ENCODE data around the gene DCTD. TPM values are rescaled to one million over a fixed set of nuclear protein-coding genes. Genes with fewer than 3 reads are reported as not detected.

The DCTD gene
- total and polyA plus RNA-seq, 10 of the 15 experiments (the other 5 are each of a cell fraction or from before 2014, with no cell fraction given), result 37.8 to 137 (median 92.1) TPM

DNA sequence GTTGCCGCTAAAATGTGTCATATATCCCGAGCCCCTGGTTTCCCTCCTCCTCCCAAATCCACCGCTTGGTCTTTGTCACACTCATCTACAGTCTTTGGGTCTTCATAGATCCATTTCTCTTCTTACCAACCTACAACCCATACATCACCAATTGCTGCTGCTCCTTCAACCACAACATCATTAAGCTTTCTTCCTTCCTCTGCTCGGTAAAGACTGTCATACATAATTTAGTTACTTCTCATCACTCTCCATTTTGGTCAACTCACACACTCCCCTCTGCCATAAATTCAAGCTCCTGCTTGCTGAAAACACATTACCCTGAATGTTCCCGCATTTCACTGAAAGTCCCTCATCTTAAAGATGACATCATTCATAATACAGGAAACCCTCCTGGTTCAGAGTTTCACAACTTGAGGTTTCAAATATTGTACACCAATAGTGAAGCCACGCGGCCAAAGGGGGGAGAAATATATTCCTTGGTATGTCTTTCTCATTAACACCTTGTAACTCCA lies 1.7 kb upstream of the DCTD start (continued):
- TF ChIP-seq, protein P1, sequence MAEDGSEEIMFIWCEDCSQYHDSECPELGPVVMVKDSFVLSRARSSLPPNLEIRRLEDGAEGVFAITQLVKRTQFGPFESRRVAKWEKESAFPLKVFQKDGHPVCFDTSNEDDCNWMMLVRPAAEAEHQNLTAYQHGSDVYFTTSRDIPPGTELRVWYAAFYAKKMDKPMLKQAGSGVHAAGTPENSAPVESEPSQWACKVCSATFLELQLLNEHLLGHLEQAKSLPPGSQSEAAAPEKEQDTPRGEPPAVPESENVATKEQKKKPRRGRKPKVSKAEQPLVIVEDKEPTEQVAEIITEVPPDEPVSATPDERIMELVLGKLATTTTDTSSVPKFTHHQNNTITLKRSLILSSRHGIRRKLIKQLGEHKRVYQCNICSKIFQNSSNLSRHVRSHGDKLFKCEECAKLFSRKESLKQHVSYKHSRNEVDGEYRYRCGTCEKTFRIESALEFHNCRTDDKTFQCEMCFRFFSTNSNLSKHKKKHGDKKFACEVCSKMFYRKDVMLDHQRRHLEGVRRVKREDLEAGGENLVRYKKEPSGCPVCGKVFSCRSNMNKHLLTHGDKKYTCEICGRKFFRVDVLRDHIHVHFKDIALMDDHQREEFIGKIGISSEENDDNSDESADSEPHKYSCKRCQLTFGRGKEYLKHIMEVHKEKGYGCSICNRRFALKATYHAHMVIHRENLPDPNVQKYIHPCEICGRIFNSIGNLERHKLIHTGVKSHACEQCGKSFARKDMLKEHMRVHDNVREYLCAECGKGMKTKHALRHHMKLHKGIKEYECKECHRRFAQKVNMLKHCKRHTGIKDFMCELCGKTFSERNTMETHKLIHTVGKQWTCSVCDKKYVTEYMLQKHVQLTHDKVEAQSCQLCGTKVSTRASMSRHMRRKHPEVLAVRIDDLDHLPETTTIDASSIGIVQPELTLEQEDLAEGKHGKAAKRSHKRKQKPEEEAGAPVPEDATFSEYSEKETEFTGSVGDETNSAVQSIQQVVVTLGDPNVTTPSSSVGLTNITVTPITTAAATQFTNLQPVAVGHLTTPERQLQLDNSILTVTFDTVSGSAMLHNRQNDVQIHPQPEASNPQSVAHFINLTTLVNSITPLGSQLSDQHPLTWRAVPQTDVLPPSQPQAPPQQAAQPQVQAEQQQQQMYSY (CRISPR knock-in tag; IDR thresholded peaks at IDR 0.05), result 0 out of 2 replicates have a peak, but pooled peaks have one; percentile 62
- TF ChIP-seq POLR2AphosphoS5 (IDR thresholded peaks at IDR 0.05; ENCODE audit: low read length) (no peak), JUNB (IDR thresholded peaks at IDR 0.05) (peak; percentile 61), FOXM1 (IDR thresholded peaks at IDR 0.05; ENCODE audit: low read depth, low read length) (peak; percentile 52; the same call in 1 of the 2 replicates), GATAD2B (conservative IDR thresholded peaks at IDR 0.05; ENCODE audit: low read depth) (no peak; the same call in 1 of the 2 replicates), ZBTB4 (CRISPR knock-in tag; IDR thresholded peaks at IDR 0.05) (0 out of 2 replicates have a peak, but pooled peaks have one; percentile 33), EED (IDR thresholded peaks at IDR 0.05; ENCODE audit: low read depth) (peak; percentile 54; the same call in 1 of the 2 replicates), ELK1 (IDR thresholded peaks at IDR 0.05; ENCODE audit: low read depth, low read length) (peak; percentile 24; the same call in 1 of the 2 replicates), YY1 (IDR thresholded peaks at IDR 0.05; ENCODE audit: low read depth, low read length) (no peak), RAD21 (IDR thresholded peaks at IDR 0.05; ENCODE audit: insufficient read depth, low read depth, low read length) (peak; percentile 20; the same call in 1 of the 2 replicates), MTA2 (IDR thresholded peaks at IDR 0.05; ENCODE audit: low read depth) (peak; percentile 84), NRF1 (conservative IDR thresholded peaks at IDR 0.05; ENCODE audit: low read depth, low read length) (no peak), TARDBP (IDR thresholded peaks at IDR 0.05; ENCODE audit: borderline replicate concordance) (no peak), BHLHE40 (IDR thresholded peaks at IDR 0.05; ENCODE audit: borderline replicate concordance in 1 of 2, low read depth in 2 of 2, low read length in 1 of 2) (0 out of 4 replicates have a peak, but pooled peaks of 1 of the 2 experiments have one; percentile 1), POU2F2 (IDR thresholded peaks at IDR 0.05; ENCODE audit: borderline replicate concordance, low read depth, low read length) (no peak), CBX3 (IDR thresholded peaks at IDR 0.05; ENCODE audit: borderline replicate concordance, low read depth) (no peak), CEBPB (IDR thresholded peaks at IDR 0.05; ENCODE audit: borderline replicate concordance in 1 of 2, low read depth in 2 of 2, low read length in 2 of 2) (0 out of 4 replicates have a peak, but pooled peaks of 1 of the 2 experiments have one; percentile 32), FOXK2 (IDR thresholded peaks at IDR 0.05) (no peak), LARP7 (IDR thresholded peaks at IDR 0.05) (no peak), RELA (IDR thresholded peaks at IDR 0.05; ENCODE audit: borderline replicate concordance, partially characterized antibody) (no peak), NFIC (IDR thresholded peaks at IDR 0.05; ENCODE audit: low read depth, low read length) (peak; percentile 67; the same call in 1 of the 2 replicates), USF2 (IDR thresholded peaks at IDR 0.05; ENCODE audit: borderline replicate concordance, low read depth, low read length) (no peak)
